HG02973 (cell line): ENCODE measurements around the gene UBE3C.
"Not testable (repeated sequence)": the region's sequence is repeated elsewhere in the genome, so short reads cannot be mapped to it uniquely, and the experiment has no call there.

Experiments
- ATAC-seq: cut with Tn5 transposase; IDR thresholded peaks from one replicate; pipeline ENCODE4 v1.9.1; 2021; ENCODE audit warnings: moderate library complexity; ENCODE audit not compliant: unreplicated experiment

Gene UBE3C

GRCh38 chr7:157233677-157234076, 95.0 kb downstream of the UBE3C start:
- no peak for ATAC-seq

- ATAC-seq: no peak
These were observed 95.5 kb downstream of the UBE3C start for GRCh38 chr7:157234271-157234670.

GRCh38 chr7:157235357-157236333, 96.9 kb downstream of the UBE3C start:
- ATAC-seq: no peak

- ATAC-seq: no peak
These were observed 99.4 kb downstream of the UBE3C start for GRCh38 chr7:157238087-157238486.

- ATAC-seq: no peak
These were observed 101.0 kb downstream of the UBE3C start for GRCh38 chr7:157239571-157240270.

GRCh38 chr7:157241631-157242030, 102.9 kb downstream of the UBE3C start:
- ATAC-seq: no peak

GRCh38 chr7:157244516-157245294, 106.0 kb downstream of the UBE3C start:
- ATAC-seq: no peak

- no peak for ATAC-seq
These were observed 107.3 kb downstream of the UBE3C start for GRCh38 chr7:157246052-157246451.

- ATAC-seq: no peak
These were observed 109.9 kb downstream of the UBE3C start for GRCh38 chr7:157248659-157249058.

- no peak for ATAC-seq
These were observed 112.0 kb downstream of the UBE3C start for GRCh38 chr7:157250605-157251228.

- not testable (repeated sequence) for ATAC-seq
These were observed 113.1 kb downstream of the UBE3C start for GRCh38 chr7:157251817-157252216.

- ATAC-seq: no peak
These were observed 115.1 kb downstream of the UBE3C start for GRCh38 chr7:157253850-157254249.

- ATAC-seq: not testable (repeated sequence)
These were observed 116.1 kb downstream of the UBE3C start for GRCh38 chr7:157254781-157255180.

- no peak for ATAC-seq
These were observed 116.5 kb downstream of the UBE3C start for GRCh38 chr7:157255201-157255606.

- no peak for ATAC-seq
These were observed 124.4 kb downstream of the UBE3C start for GRCh38 chr7:157263156-157263555.

- no peak for ATAC-seq
These were observed 126.3 kb downstream of the UBE3C start for GRCh38 chr7:157265051-157265450.

- no peak for ATAC-seq
These were observed 127.5 kb downstream of the UBE3C start for GRCh38 chr7:157266272-157266671.

GRCh38 chr7:157267516-157267915, 128.8 kb downstream of the UBE3C start:
- ATAC-seq: no peak

- ATAC-seq: no peak
These were observed 129.2 kb downstream of the UBE3C start for GRCh38 chr7:157267956-157268355.

- no peak for ATAC-seq
These were observed 129.8 kb downstream of the UBE3C start for GRCh38 chr7:157268540-157268939.
